MM.1S (cell line): ENCODE results near the gene CD96.
"Not testable (repeated sequence)": the region's sequence is repeated elsewhere in the genome, so short reads cannot be mapped to it uniquely, and the experiment has no call there.

Experiments
- DNase-seq: peaks from one replicate; pipeline ENCODE4 v3.0.0-alpha.2; 2015
- H2AFZ ChIP-seq: fragments of 300-600 bp; sonication (generic); 2 replicates; pipeline ENCODE4 v1.6.0; 2016; ENCODE audit warnings: antibody characterized with exemption, low read length
- H3F3A ChIP-seq: fragments of 300-600 bp; sonication (generic); 2 replicates; pipeline ENCODE4 v1.6.1; 2016; ENCODE audit warnings: mild to moderate bottlenecking, antibody characterized with exemption, low read length, moderate library complexity, mixed read lengths; ENCODE audit not compliant: insufficient read depth
- H3K27ac ChIP-seq: fragments of 300-600 bp; sonication (generic); 2 replicates; pipeline ENCODE4 v1.5.1; 2016; ENCODE audit warnings: mild to moderate bottlenecking, low read length
- H3K27me3 ChIP-seq: fragments of 300-600 bp; sonication (generic); replicated peaks from 2 replicates; pipeline ENCODE4 v1.6.0; 2016; ENCODE audit warnings: low read length; ENCODE audit not compliant: insufficient read depth
- H3K36me3 ChIP-seq: fragments of 300-600 bp; sonication (generic); replicated peaks from 2 replicates; pipeline ENCODE4 v1.6.1; 2016; ENCODE audit warnings: mild to moderate bottlenecking, low read length, mixed read lengths; ENCODE audit not compliant: insufficient read depth
- H3K4me1 ChIP-seq: fragments of 300-600 bp; sonication (generic); 2 replicates; pipeline ENCODE4 v1.6.1; 2016; ENCODE audit warnings: low read length, mixed read lengths
- H3K4me2 ChIP-seq: fragments of 300-600 bp; sonication (generic); 2 replicates; pipeline ENCODE4 v1.6.0; 2016; ENCODE audit warnings: low read depth, low read length
- H3K4me3 ChIP-seq: fragments of 300-600 bp; sonication (generic); 2 replicates; pipeline ENCODE4 v1.5.1; 2016; ENCODE audit warnings: low read length, mixed read lengths
- H3K79me2 ChIP-seq: fragments of 300-600 bp; sonication (generic); 2 replicates; pipeline ENCODE4 v1.6.1; 2016; ENCODE audit warnings: mixed run types, low read length, mixed read lengths
- H3K9ac ChIP-seq: fragments of 300-600 bp; sonication (generic); 2 replicates; pipeline ENCODE4 v1.6.1; 2016; ENCODE audit warnings: low read length, mixed read lengths
- H3K9me2 ChIP-seq: fragments of 300-600 bp; sonication (generic); replicated peaks from 2 replicates; pipeline ENCODE4 v1.6.1; 2016; ENCODE audit warnings: mild to moderate bottlenecking, low read length, mixed read lengths; ENCODE audit not compliant: insufficient read depth
- H3K9me3 ChIP-seq: fragments of 300-600 bp; sonication (generic); replicated peaks from 2 replicates; pipeline ENCODE4 v1.6.1; 2016; ENCODE audit warnings: mild to moderate bottlenecking, low read length, mixed read lengths; ENCODE audit not compliant: insufficient read depth
- H4K20me1 ChIP-seq: fragments of 300-600 bp; sonication (generic); 2 replicates; pipeline ENCODE4 v1.6.1; 2016; ENCODE audit warnings: mild to moderate bottlenecking, low read length, moderate library complexity, mixed read lengths; ENCODE audit not compliant: insufficient read depth
- EZH2 ChIP-seq: fragments of 300-600 bp; sonication (generic); optimal IDR thresholded peaks from 2 replicates; pipeline ENCODE3; 2017; ENCODE audit warnings: low read depth, mild to moderate bottlenecking, antibody characterized with exemption, low read length, mixed read lengths
- EZH2phosphoT487 ChIP-seq: fragments of 300-600 bp; sonication (generic); IDR thresholded peaks from 2 replicates; pipeline ENCODE4 v1.6.1; 2018; ENCODE audit warnings: antibody characterized with exemption, low read length
- TF ChIP-seq, protein P1 (sequence below): fragments of 300-600 bp; sonication (generic); IDR thresholded peaks from 2 replicates; pipeline ENCODE4 v1.5.1; 2016; ENCODE audit warnings: antibody characterized with exemption, low read length, mixed read lengths

Gene CD96

DNA sequence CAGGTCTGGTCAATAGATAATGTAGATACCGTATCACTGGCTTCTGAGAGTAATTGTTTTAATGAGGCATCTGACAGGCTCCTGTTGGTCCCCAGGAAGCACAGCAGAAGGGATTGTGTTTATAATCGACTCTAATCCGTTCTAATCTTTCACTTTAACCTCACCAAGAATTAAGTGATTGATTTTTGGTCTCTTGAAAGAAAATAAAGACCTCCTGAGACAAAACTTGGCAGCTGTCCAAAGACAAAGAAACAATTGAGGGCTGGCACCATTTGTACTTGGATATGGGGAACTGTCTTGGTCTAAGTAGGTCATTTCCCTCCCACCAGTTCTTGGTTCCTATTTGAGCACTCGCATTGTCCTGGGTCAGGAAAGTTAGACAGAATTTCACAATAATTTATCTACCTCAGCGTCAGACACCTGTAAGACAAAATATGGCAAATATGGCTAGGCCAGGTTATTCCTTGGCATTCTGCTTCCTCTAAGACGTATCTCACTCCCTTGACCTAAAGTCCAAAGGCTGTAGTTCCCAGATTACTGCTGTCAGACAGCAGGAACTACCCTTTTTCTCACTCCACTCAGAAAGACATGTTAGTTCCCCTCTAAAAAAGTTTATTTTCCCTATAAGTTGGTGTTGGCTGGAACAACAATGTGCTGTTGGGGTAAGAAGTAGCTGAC, 22.7 kb upstream of the CD96 start:
- Histone ChIP-seq H3K4me3 (no peak overlapping the region), H3K9ac (no peak overlapping the region), H3K4me1 (no peaks in the 10 kb centered on the region), H3K27ac (no peak overlapping the region), H3K27me3 (no peaks in the 10 kb centered on the region), H3K36me3 (no peaks in the 10 kb centered on the region), H3K79me2 (no peaks in the 10 kb centered on the region), H3K4me2 (no peak overlapping the region), H3K9me2 (no peaks in the 10 kb centered on the region), H2AFZ (no peak overlapping the region), H3K9me3 (no peaks in the 10 kb centered on the region), H3F3A (no peaks in the 10 kb centered on the region), H4K20me1 (no peaks in the 10 kb centered on the region)
- no peak for DNase-seq
- no peak for TF ChIP-seq EZH2phosphoT487
- no peak for TF ChIP-seq EZH2
- TF ChIP-seq, protein P1, sequence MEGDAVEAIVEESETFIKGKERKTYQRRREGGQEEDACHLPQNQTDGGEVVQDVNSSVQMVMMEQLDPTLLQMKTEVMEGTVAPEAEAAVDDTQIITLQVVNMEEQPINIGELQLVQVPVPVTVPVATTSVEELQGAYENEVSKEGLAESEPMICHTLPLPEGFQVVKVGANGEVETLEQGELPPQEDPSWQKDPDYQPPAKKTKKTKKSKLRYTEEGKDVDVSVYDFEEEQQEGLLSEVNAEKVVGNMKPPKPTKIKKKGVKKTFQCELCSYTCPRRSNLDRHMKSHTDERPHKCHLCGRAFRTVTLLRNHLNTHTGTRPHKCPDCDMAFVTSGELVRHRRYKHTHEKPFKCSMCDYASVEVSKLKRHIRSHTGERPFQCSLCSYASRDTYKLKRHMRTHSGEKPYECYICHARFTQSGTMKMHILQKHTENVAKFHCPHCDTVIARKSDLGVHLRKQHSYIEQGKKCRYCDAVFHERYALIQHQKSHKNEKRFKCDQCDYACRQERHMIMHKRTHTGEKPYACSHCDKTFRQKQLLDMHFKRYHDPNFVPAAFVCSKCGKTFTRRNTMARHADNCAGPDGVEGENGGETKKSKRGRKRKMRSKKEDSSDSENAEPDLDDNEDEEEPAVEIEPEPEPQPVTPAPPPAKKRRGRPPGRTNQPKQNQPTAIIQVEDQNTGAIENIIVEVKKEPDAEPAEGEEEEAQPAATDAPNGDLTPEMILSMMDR = no peak

DNA sequence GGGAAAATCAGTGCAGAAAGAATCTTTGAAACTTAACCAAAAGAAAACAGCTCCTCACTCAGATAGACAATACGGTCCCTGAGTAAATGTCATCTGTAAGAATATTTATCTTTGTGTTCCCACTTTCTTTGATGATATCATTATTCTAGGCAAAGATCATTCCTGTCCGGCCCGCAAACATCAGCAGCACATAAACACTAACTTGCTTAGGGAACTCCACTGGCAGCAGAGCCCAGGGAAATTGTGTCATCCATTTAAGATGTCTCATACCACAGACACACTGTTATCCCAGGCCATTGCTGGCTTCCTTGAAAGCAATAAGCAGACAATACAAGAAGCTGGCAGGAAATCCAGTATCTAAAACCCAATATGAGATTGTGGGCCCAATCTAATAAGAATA, 20.1 kb upstream of the CD96 start:
- no peaks in the 10 kb centered on the region for H4K20me1 ChIP-seq
- H3K4me2 ChIP-seq = no peak overlapping the region
- no peaks in the 10 kb centered on the region for H3K9me3 ChIP-seq
- no peak overlapping the region for H3K9ac ChIP-seq
- no peaks in the 10 kb centered on the region for H3K4me1 ChIP-seq
- H3K36me3 ChIP-seq = no peaks in the 10 kb centered on the region
- H3K27ac ChIP-seq = no peak overlapping the region
- no peaks in the 10 kb centered on the region for H3K79me2 ChIP-seq
- no peak overlapping the region for H3K4me3 ChIP-seq
- no peak for TF ChIP-seq EZH2phosphoT487
- TF ChIP-seq EZH2 = no peak
- TF ChIP-seq, protein P1 = no peak
- H2AFZ ChIP-seq = no peak overlapping the region
- no peaks in the 10 kb centered on the region for H3K9me2 ChIP-seq
- DNase-seq = no peak
- no peaks in the 10 kb centered on the region for H3F3A ChIP-seq
- no peaks in the 10 kb centered on the region for H3K27me3 ChIP-seq

DNA sequence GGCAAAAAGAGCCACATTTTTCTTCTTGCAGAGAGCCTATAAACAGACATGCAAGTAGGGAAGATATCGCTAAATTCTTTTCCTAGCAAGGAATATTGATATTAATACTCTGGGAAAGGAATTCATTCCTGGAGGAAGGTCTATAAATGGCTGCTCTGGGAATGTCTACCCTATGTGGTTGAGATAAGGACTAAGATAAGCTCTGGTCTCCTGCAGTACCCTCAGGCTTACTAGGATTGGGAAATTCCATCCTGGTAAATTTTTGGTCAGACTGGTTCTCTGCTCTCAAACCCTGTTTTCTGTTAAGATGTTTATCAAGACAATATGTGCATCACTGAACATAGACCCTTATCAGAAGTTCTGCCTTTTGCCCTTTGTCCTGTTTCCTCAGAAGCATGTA, 17.5 kb upstream of the CD96 start:
- not testable (repeated sequence) for H3K4me3 ChIP-seq, DNase-seq, H4K20me1 ChIP-seq, H3K36me3 ChIP-seq, H3K27ac ChIP-seq, H3K9me3 ChIP-seq, H3F3A ChIP-seq, H3K9ac ChIP-seq, H3K79me2 ChIP-seq, H2AFZ ChIP-seq, H3K4me1 ChIP-seq, H3K9me2 ChIP-seq, H3K4me2 ChIP-seq, H3K27me3 ChIP-seq

DNA sequence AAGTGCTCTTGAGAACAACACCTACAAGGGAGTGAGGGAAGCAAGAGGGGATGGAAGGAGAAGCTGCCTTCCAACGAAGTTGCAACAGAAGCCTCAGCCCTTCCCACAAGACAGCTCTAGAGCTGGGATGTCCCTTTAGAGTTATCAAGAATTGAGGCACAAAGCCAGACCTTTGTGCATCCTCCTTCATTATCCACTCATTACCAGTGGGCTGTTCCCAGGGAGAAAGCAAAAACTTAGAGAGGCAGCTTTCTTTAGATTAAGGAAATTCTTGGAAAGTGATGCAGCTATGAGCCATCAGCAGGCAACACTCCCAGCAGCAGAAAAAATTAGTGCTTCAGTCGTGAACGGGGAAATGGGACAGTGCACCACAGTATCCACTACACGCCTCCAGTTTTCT, 10.6 kb upstream of the CD96 start:
- no peak for DNase-seq
- no peaks in the 10 kb centered on the region for H4K20me1 ChIP-seq
- H3K36me3 ChIP-seq = no peaks in the 10 kb centered on the region
- no peaks in the 10 kb centered on the region for H3K79me2 ChIP-seq
- H3K27me3 ChIP-seq = no peaks in the 10 kb centered on the region
- no peak overlapping the region for H3K27ac ChIP-seq
- H2AFZ ChIP-seq = no peak overlapping the region
- H3F3A ChIP-seq = no peaks in the 10 kb centered on the region
- H3K4me3 ChIP-seq = no peak overlapping the region
- H3K4me1 ChIP-seq = no peaks in the 10 kb centered on the region
- H3K9ac ChIP-seq = no peak overlapping the region
- H3K4me2 ChIP-seq = no peak overlapping the region
- TF ChIP-seq, protein P1 = no peak
- TF ChIP-seq EZH2phosphoT487 (no peak), EZH2 (no peak)
- H3K9me2 ChIP-seq = no peaks in the 10 kb centered on the region
- no peaks in the 10 kb centered on the region for H3K9me3 ChIP-seq
